ENCODE measurements around the gene AHRR. TPM values are rescaled to one million over a fixed set of nuclear protein-coding genes. Genes with fewer than 3 reads are reported as not detected.
A peak's percentile ranks its signal among the peaks of the same experiment; 100 is the strongest.

Gene AHRR
- total RNA-seq, 1 experiment from 2014 or later: 3.2 TPM

- TF ChIP-seq CTCF (IDR thresholded peaks at IDR 0.05; ENCODE audit: unreplicated experiment): no peak
- no peak overlapping the region for H3K27ac Mint-ChIP-seq (ENCODE audit: low read depth, unreplicated experiment)
- ChIA-PET POLR2A (no interaction called here), CTCF (interaction anchor here (8.3 kb wide), 1 partner anchor 118 kb away, joined by 94 read pairs; no protein-coding TSS in a partner anchor)
- no peaks in the 10 kb centered on the region for H3K9me3 Mint-ChIP-seq (ENCODE audit: unreplicated experiment)
- intact Hi-C loops (cut with micrococcal nuclease): no loop called here
- no peak for DNase-seq (ENCODE audit: unreplicated experiment)
- BruUV-seq (replicated peaks): no TSS peak
- no peaks in the 10 kb centered on the region for H3K27me3 Mint-ChIP-seq (ENCODE audit: insufficient read depth, unreplicated experiment)
- peaks cover 44% of the 10 kb centered on the region for H3K36me3 Mint-ChIP-seq (ENCODE audit: insufficient read depth, unreplicated experiment)
- H3K4me1 Mint-ChIP-seq (ENCODE audit: insufficient read depth, unreplicated experiment): peaks cover 4% of the 10 kb centered on the region
- no peak overlapping the region for H3K4me3 Mint-ChIP-seq (ENCODE audit: unreplicated experiment)
Observed at GRCh38 chr5:313806-314376, 7.6 kb upstream of the AHRR start.

- H3K36me3 Mint-ChIP-seq (ENCODE audit: insufficient read depth, unreplicated experiment): peaks cover 44% of the 10 kb centered on the region
- no peak overlapping the region for H3K27ac Mint-ChIP-seq (ENCODE audit: low read depth, unreplicated experiment)
- H3K9me3 Mint-ChIP-seq (ENCODE audit: unreplicated experiment): no peaks in the 10 kb centered on the region
- no peak overlapping the region for H3K4me3 Mint-ChIP-seq (ENCODE audit: unreplicated experiment)
- no peaks in the 10 kb centered on the region for H3K4me1 Mint-ChIP-seq (ENCODE audit: insufficient read depth, unreplicated experiment)
- H3K27me3 Mint-ChIP-seq (ENCODE audit: insufficient read depth, unreplicated experiment): no peaks in the 10 kb centered on the region
- CTCF ChIA-PET: interaction anchor here (0.9 to 8.3 kb wide), 4 partner anchors 91 to 117 kb away, joined by 3 to 94 read pairs (median 6); no protein-coding TSS in a partner anchor
- DNase-seq (ENCODE audit: unreplicated experiment): no peak
- TF ChIP-seq CTCF (IDR thresholded peaks at IDR 0.05; ENCODE audit: unreplicated experiment): no peak
- BruUV-seq (replicated peaks): TSS peak; percentile 95
- intact Hi-C loops (cut with micrococcal nuclease): no loop called here
- POLR2A ChIA-PET: no interaction called here
Observed at GRCh38 chr5:314676-315487, 6.6 kb upstream of the AHRR start.

GRCh38 chr5:315488-316209 is 5.9 kb upstream of the AHRR start:
- no peaks in the 10 kb centered on the region for H3K4me1 Mint-ChIP-seq (ENCODE audit: insufficient read depth, unreplicated experiment)
- ChIA-PET POLR2A (interaction anchor here (0.5 to 1.4 kb wide), 3 partner anchors 10 to 210 kb away, joined by 3 read pairs; no protein-coding TSS in a partner anchor), CTCF (interaction anchor here (0.6 to 8.3 kb wide), 10 partner anchors 12 to 131 kb away, joined by 3 to 94 read pairs (median 4); no protein-coding TSS in a partner anchor)
- TF ChIP-seq CTCF (IDR thresholded peaks at IDR 0.05; ENCODE audit: unreplicated experiment): no peak
- no peak for DNase-seq (ENCODE audit: unreplicated experiment)
- BruUV-seq (replicated peaks): no TSS peak
- H3K9me3 Mint-ChIP-seq (ENCODE audit: unreplicated experiment): no peaks in the 10 kb centered on the region
- intact Hi-C loops (cut with micrococcal nuclease): no loop called here
- H3K27me3 Mint-ChIP-seq (ENCODE audit: insufficient read depth, unreplicated experiment): no peaks in the 10 kb centered on the region
- H3K4me3 Mint-ChIP-seq (ENCODE audit: unreplicated experiment): no peak overlapping the region
- peaks cover 40% of the 10 kb centered on the region for H3K36me3 Mint-ChIP-seq (ENCODE audit: insufficient read depth, unreplicated experiment)
- no peak overlapping the region for H3K27ac Mint-ChIP-seq (ENCODE audit: low read depth, unreplicated experiment)
